ENCODE data around the gene FOXK1. TPM values are rescaled to one million over a fixed set of nuclear protein-coding genes. Genes with fewer than 3 reads are reported as not detected.
"Not testable (repeated sequence)": the region's sequence is repeated elsewhere in the genome, so short reads cannot be mapped to it uniquely, and the experiment has no call there.

FOXK1 gene
- total RNA-seq, 2 donors from 2014 or later: 32.3 to 32.5 TPM

- Mint-ChIP-seq H3K27me3 (no peaks in the 10 kb centered on the region), H3K27ac (no peak overlapping the region), H3K4me3 (no peak overlapping the region), H3K4me1 (no peaks in the 10 kb centered on the region), H3K36me3 (ENCODE audit: low read depth) (peaks cover 41% of the 10 kb centered on the region), H3K9me3 (no peaks in the 10 kb centered on the region)
- ATAC-seq (replicated peaks): no peak
These were observed 106.6 kb downstream of the FOXK1 start for GRCh38 chr7:4788627-4789189.

GRCh38 chr7:4789194-4790077, 107.3 kb downstream of the FOXK1 start:
- no peaks in the 10 kb centered on the region for H3K27me3 Mint-ChIP-seq
- no peak overlapping the region for H3K4me3 Mint-ChIP-seq
- no peaks in the 10 kb centered on the region for H3K9me3 Mint-ChIP-seq
- H3K27ac Mint-ChIP-seq: no peak overlapping the region
- ATAC-seq (replicated peaks): no peak
- peaks cover 41% of the 10 kb centered on the region for H3K36me3 Mint-ChIP-seq (ENCODE audit: low read depth)
- no peaks in the 10 kb centered on the region for H3K4me1 Mint-ChIP-seq

GRCh38 chr7:4790078-4790465, 108.0 kb downstream of the FOXK1 start:
- Mint-ChIP-seq H3K27ac (no peak overlapping the region), H3K36me3 (ENCODE audit: low read depth) (peaks cover 41% of the 10 kb centered on the region), H3K9me3 (no peaks in the 10 kb centered on the region), H3K27me3 (no peaks in the 10 kb centered on the region), H3K4me1 (no peaks in the 10 kb centered on the region), H3K4me3 (no peak overlapping the region)
- no peak for ATAC-seq (replicated peaks)

- ATAC-seq (replicated peaks): no peak
- Mint-ChIP-seq H3K4me3 (no peak overlapping the region), H3K27ac (no peak overlapping the region), H3K36me3 (ENCODE audit: low read depth) (peaks cover 40% of the 10 kb centered on the region), H3K27me3 (no peaks in the 10 kb centered on the region), H3K4me1 (no peaks in the 10 kb centered on the region), H3K9me3 (no peaks in the 10 kb centered on the region)
These were observed 108.5 kb downstream of the FOXK1 start for GRCh38 chr7:4790516-4790991.

- no peaks in the 10 kb centered on the region for H3K27me3 Mint-ChIP-seq
These were observed 109.1 kb downstream of the FOXK1 start for GRCh38 chr7:4791101-4791737.

GRCh38 chr7:4791738-4792536, 109.8 kb downstream of the FOXK1 start:
- peak; percentile 82 for ATAC-seq (replicated peaks)
- no peaks in the 10 kb centered on the region for H3K4me1 Mint-ChIP-seq
- H3K27ac Mint-ChIP-seq: no peak overlapping the region
- no peaks in the 10 kb centered on the region for H3K27me3 Mint-ChIP-seq
- no peak overlapping the region for H3K4me3 Mint-ChIP-seq
- no peaks in the 10 kb centered on the region for H3K9me3 Mint-ChIP-seq
- peaks cover 28% of the 10 kb centered on the region for H3K36me3 Mint-ChIP-seq (ENCODE audit: low read depth)

More at GRCh38 chr7:4791101-4791737, 109.1 kb downstream of the FOXK1 start:
- Mint-ChIP-seq H3K27ac (no peak overlapping the region), H3K36me3 (ENCODE audit: low read depth) (peaks cover 33% of the 10 kb centered on the region), H3K4me1 (no peaks in the 10 kb centered on the region), H3K4me3 (no peak overlapping the region), H3K9me3 (no peaks in the 10 kb centered on the region)
- ATAC-seq (replicated peaks): no peak

GRCh38 chr7:4792537-4793126, 110.5 kb downstream of the FOXK1 start:
- Mint-ChIP-seq H3K4me3 (no peak overlapping the region), H3K9me3 (no peaks in the 10 kb centered on the region), H3K36me3 (ENCODE audit: low read depth) (peaks cover 27% of the 10 kb centered on the region), H3K27me3 (no peaks in the 10 kb centered on the region), H3K4me1 (no peaks in the 10 kb centered on the region), H3K27ac (no peak overlapping the region)
- peak; percentile 28 for ATAC-seq (replicated peaks)

GRCh38 chr7:4793385-4793993, 111.4 kb downstream of the FOXK1 start:
- H3K9me3 Mint-ChIP-seq; H3K4me3 Mint-ChIP-seq; H3K27me3 Mint-ChIP-seq; H3K27ac Mint-ChIP-seq; ATAC-seq (replicated peaks); H3K4me1 Mint-ChIP-seq: not testable (repeated sequence)
- H3K36me3 Mint-ChIP-seq (ENCODE audit: low read depth): peaks cover 21% of the 10 kb centered on the region

- H3K27ac Mint-ChIP-seq; H3K9me3 Mint-ChIP-seq; ATAC-seq (replicated peaks); H3K4me3 Mint-ChIP-seq; H3K27me3 Mint-ChIP-seq; H3K4me1 Mint-ChIP-seq: not testable (repeated sequence)
- peaks cover 21% of the 10 kb centered on the region for H3K36me3 Mint-ChIP-seq (ENCODE audit: low read depth)
These were observed 112.1 kb downstream of the FOXK1 start for GRCh38 chr7:4794171-4794570.

GRCh38 chr7:4794591-4795350, 112.7 kb downstream of the FOXK1 start:
- Mint-ChIP-seq H3K27ac (no peak overlapping the region), H3K4me3 (no peak overlapping the region), H3K36me3 (ENCODE audit: low read depth) (peaks cover 21% of the 10 kb centered on the region), H3K4me1 (no peaks in the 10 kb centered on the region), H3K9me3 (no peaks in the 10 kb centered on the region), H3K27me3 (no peaks in the 10 kb centered on the region)
- no peak for ATAC-seq (replicated peaks)

GRCh38 chr7:4796453-4796852, 114.4 kb downstream of the FOXK1 start:
- no peak overlapping the region for H3K27ac Mint-ChIP-seq
- no peaks in the 10 kb centered on the region for H3K4me1 Mint-ChIP-seq
- no peak overlapping the region for H3K4me3 Mint-ChIP-seq
- H3K27me3 Mint-ChIP-seq: no peaks in the 10 kb centered on the region
- ATAC-seq (replicated peaks): no peak
- peaks cover 5% of the 10 kb centered on the region for H3K36me3 Mint-ChIP-seq (ENCODE audit: low read depth)
- H3K9me3 Mint-ChIP-seq: no peaks in the 10 kb centered on the region

- no peaks in the 10 kb centered on the region for H3K4me1 Mint-ChIP-seq
These were observed 116.0 kb downstream of the FOXK1 start for GRCh38 chr7:4797858-4798705.

More at GRCh38 chr7:4797858-4798705, 116.0 kb downstream of the FOXK1 start:
- H3K4me3 Mint-ChIP-seq: no peak overlapping the region
- H3K36me3 Mint-ChIP-seq (ENCODE audit: low read depth): no peaks in the 10 kb centered on the region
- no peaks in the 10 kb centered on the region for H3K9me3 Mint-ChIP-seq
- H3K27ac Mint-ChIP-seq: no peak overlapping the region
- H3K27me3 Mint-ChIP-seq: no peaks in the 10 kb centered on the region
- peak; percentile 88 for ATAC-seq (replicated peaks)
